ENCODE data around the gene CLDN17.

Gene CLDN17

DNA sequence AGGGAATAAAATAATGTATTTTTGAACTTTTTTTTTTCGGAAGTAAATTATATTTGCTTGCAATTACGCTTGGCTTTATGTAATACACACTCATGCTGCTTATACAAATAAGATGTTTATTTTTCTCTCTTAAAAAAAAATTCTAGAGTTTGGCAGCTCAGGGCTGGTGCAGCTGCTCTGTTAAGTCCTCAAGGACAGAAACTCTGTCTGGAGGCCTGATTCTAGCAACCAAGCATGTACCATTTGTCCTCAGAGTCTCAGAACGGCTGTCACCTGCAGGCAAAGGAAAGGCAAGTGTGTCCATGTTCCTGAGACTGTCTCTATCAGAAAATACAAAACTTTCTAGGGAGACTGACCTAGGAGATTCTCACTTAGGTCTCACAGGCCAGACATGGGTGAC, 23.2 kb upstream of the CLDN17 start:
- TF ChIP-seq, protein P1, sequence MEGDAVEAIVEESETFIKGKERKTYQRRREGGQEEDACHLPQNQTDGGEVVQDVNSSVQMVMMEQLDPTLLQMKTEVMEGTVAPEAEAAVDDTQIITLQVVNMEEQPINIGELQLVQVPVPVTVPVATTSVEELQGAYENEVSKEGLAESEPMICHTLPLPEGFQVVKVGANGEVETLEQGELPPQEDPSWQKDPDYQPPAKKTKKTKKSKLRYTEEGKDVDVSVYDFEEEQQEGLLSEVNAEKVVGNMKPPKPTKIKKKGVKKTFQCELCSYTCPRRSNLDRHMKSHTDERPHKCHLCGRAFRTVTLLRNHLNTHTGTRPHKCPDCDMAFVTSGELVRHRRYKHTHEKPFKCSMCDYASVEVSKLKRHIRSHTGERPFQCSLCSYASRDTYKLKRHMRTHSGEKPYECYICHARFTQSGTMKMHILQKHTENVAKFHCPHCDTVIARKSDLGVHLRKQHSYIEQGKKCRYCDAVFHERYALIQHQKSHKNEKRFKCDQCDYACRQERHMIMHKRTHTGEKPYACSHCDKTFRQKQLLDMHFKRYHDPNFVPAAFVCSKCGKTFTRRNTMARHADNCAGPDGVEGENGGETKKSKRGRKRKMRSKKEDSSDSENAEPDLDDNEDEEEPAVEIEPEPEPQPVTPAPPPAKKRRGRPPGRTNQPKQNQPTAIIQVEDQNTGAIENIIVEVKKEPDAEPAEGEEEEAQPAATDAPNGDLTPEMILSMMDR (IDR thresholded peaks at IDR 0.05; ENCODE audit: low read depth, low read length) = no peak
- no peaks in the 10 kb centered on the region for H3K4me1 ChIP-seq
- H3K9me3 ChIP-seq = no peaks in the 10 kb centered on the region
- no peaks in the 10 kb centered on the region for H3K27me3 ChIP-seq
- H3K4me3 ChIP-seq (ENCODE audit: low read depth, low read length) = no peak overlapping the region
- no peaks in the 10 kb centered on the region for H3K36me3 ChIP-seq
- no peak for DNase-seq

DNA sequence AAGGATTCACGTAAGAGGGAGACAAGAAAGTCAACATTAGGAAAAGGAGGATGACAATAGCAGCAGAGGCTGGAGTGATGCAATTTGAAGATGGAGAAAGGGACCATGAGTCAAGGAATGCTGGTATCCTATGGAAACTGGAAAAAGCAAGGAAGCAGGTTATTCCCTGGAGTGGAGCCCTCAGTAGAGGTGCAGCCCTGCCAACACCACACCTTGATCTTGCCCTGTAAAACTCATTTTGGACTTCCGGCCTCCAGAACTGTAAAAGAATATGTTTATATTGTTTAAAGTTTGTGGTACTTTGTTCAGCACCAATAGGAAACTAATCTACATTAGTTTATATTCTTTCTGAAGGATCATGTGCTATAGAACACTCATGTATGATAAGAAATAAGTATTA, 19.6 kb upstream of the CLDN17 start:
- no peaks in the 10 kb centered on the region for H3K9me3 ChIP-seq
- no peaks in the 10 kb centered on the region for H3K4me1 ChIP-seq
- no peak overlapping the region for H3K4me3 ChIP-seq (ENCODE audit: low read depth, low read length)
- TF ChIP-seq, protein P1 (IDR thresholded peaks at IDR 0.05; ENCODE audit: low read depth, low read length) = no peak
- DNase-seq = no peak
- no peaks in the 10 kb centered on the region for H3K27me3 ChIP-seq
- H3K36me3 ChIP-seq = no peaks in the 10 kb centered on the region

DNA sequence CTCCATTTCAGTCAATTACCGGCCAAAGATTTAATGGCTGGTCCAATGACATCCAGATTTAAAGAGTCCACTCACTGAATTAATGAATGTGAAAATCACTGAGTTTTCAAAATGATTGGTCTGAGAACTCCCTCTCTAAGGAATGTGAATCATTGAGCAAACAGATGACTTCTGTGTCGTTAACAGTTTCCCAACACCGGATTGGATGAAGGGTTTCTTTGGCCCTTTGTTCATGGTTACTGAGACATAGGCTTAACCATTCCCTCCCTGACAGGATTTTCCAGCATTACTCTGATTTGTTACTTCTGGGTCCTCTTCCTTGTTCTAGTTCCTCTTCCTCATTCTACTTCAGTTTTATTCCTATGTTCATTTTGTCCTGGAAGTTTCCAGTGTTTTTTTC, 1.5 kb upstream of the CLDN17 start:
- Histone ChIP-seq H3K27me3 (no peaks in the 10 kb centered on the region), H3K36me3 (no peaks in the 10 kb centered on the region), H3K4me1 (no peaks in the 10 kb centered on the region), H3K4me3 (ENCODE audit: low read depth, low read length) (no peak overlapping the region), H3K9me3 (no peaks in the 10 kb centered on the region)
- TF ChIP-seq, protein P1 (IDR thresholded peaks at IDR 0.05; ENCODE audit: low read depth, low read length) = no peak
- DNase-seq = no peak

DNA sequence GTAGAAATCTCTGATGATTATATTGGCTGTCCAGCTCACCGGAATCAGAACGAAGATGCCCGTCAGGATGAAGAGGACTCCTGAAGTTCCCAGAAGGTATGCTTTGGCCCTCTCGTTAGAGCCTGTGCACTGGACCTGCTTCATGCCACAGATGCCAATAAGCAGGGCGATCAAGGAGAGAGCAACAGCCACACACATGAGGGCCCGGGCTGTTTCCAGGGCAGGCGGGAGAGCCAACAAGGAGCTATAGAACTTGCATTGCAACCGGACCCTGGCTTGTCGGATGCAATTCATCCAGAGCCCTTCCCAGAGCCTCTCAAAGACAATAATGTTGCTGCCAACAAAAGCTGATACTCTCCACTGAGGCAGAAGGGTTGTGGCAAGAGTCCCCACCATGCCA, 434 bp downstream of the CLDN17 start:
- DNase-seq = no peak
- Histone ChIP-seq H3K4me1 (no peaks in the 10 kb centered on the region), H3K9me3 (no peaks in the 10 kb centered on the region), H3K27me3 (no peaks in the 10 kb centered on the region), H3K4me3 (ENCODE audit: low read depth, low read length) (no peak overlapping the region), H3K36me3 (no peaks in the 10 kb centered on the region)
- TF ChIP-seq, protein P1 (IDR thresholded peaks at IDR 0.05; ENCODE audit: low read depth, low read length) = no peak

DNA sequence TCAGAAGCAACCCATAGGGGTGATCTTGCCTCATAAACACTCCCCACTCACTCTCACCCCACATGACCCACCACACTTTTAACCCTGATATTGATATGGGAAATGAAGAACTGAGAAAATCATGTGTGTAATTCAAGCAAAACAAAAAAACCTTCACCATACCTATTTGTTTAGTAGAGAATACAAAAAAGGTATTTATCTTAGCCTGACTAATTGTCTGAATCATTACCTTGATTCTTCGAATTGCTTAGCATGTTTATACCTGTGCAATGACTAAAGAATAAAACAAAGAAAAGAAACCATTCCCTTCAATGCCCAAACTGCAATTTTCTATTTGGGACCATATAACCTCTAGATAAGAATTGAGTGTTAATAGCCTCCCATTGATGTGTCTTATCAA, 1.8 kb downstream of the CLDN17 start:
- H3K4me1 ChIP-seq = no peaks in the 10 kb centered on the region
- TF ChIP-seq, protein P1 (IDR thresholded peaks at IDR 0.05; ENCODE audit: low read depth, low read length) = no peak
- no peak overlapping the region for H3K4me3 ChIP-seq (ENCODE audit: low read depth, low read length)
- no peaks in the 10 kb centered on the region for H3K9me3 ChIP-seq
- H3K27me3 ChIP-seq = no peaks in the 10 kb centered on the region
- no peaks in the 10 kb centered on the region for H3K36me3 ChIP-seq
- DNase-seq = no peak

DNA sequence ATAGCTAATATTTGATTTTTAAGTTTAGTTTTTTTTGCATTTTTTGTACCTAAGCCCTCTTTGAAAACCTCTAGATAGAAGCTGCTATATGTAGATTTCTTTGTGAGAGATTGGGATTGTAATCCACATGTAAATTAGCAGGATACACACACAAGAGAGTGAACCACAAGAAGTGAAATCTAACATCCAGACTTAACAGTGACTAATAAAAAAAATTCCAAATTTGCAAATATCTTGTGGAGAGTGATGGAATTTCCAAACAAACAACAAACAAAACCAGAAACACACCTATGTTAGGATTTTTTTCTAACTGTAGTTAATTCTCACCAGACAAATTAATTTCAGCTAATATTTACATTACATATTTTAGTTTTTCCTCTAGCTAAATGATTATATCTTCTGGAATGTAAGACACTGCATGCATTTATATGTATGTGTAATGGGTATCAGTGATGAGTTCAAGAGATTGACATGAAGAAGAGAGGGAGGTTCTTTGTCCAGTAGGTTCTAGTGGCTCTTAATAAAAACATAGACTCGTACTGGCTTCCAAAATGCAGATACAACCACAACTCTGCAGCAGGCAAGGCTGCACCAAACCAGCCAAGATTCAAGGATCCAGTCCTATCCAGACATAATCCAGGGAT, 12.8 kb downstream of the CLDN17 start:
- TF ChIP-seq, protein P1 (IDR thresholded peaks at IDR 0.05; ENCODE audit: low read depth, low read length) = no peak
- no peaks in the 10 kb centered on the region for H3K4me1 ChIP-seq
- no peaks in the 10 kb centered on the region for H3K27me3 ChIP-seq
- no peak for DNase-seq
- H3K9me3 ChIP-seq = no peaks in the 10 kb centered on the region
- H3K36me3 ChIP-seq = no peaks in the 10 kb centered on the region
- H3K4me3 ChIP-seq (ENCODE audit: low read depth, low read length) = no peak overlapping the region
